RCC 7860 (cell line): ENCODE results near the gene FSD1L.
"Not testable (repeated sequence)": the region's sequence is repeated elsewhere in the genome, so short reads cannot be mapped to it uniquely, and the experiment has no call there.

ENCODE experiments used
- DNase-seq: peaks from one replicate; pipeline ENCODE4 v3.0.0-alpha.2; 2015; ENCODE audit warnings: low spot score
- FAIRE-seq: peaks from 2 replicates; lab custom pipeline; 2012; peaks lifted over from hg19 to GRCh38; lab: Jason Lieb, UNC

The FSD1L gene

DNA sequence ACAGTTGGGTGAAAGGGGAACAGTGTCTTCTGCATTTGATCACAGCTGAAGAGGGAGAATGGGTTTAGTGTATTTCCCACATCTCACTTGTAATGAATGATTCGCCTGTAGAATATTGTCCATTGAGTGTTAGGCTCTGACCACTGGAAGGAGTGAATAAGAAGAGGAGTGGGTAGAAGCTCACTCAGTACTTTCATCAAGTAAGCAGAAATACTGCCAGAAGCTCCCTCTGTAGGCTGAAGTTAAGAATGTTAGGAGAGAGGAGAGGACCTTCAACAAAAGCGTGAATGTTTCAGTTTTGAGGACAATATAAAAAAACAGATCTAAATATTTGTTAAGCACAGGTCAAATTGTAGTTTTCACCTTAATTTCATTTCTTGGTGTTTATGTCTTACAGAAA is 27.5 kb downstream of the FSD1L start:
- FAIRE-seq (no peak), DNase-seq (no peak)

DNA sequence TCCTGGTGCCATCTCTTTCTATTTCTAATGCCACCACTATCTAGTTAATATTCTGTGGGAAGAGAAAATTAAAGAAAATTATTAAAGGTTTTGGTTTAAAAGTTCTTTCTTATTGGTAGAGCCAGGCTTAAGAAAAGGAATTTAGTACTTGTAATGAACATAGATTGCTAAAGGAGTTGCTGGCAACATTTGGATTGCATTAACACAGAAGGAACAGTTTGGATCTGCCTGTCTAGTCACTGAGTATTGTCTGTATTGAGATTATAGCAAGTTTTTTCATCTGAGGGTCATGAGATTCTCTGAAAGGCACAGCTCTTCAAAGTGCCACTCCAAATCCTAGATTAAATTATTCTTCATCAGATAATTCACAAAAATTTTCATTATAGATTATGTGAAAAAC is 32.0 kb downstream of the FSD1L start:
- DNase-seq (no peak), FAIRE-seq (no peak)

DNA sequence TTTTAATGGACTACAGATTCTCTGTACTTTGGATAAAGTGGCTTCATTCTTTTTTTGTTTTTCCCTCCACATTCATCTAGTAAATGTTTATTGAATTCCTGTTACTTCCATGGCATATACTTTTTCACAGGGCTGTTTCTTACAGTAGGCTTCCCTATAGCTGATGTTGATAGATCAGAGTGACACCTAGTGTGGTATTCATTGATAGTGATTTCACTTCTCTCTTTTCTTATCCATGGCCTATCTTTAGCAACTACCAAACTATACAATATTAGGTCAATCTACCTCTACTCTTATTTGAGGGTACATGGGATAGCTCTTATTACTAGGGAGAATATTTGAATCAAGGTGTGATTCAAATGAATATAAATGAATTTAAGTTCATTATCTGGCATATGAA is 35.8 kb downstream of the FSD1L start:
- FAIRE-seq (no peak), DNase-seq (no peak)

DNA sequence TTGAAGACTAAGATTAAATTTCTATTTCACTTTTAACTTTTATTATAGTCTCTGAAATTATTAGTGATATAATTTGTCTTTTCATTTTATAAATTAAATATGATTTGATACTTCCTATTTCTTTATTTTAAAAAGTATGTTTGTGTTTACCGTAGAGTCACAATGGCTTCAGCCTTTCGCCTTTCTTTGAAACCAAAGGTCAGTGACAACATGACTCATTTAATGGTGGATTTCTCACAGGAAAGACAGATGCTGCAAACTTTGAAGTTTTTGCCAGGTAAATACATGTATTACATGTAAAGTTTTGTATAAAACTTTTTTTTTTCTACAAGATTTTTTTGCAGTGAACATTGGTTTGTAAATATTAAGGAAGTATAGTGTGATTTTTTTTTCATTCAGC is 36.4 kb downstream of the FSD1L start:
- FAIRE-seq (peak; percentile 71), DNase-seq (no peak)

DNA sequence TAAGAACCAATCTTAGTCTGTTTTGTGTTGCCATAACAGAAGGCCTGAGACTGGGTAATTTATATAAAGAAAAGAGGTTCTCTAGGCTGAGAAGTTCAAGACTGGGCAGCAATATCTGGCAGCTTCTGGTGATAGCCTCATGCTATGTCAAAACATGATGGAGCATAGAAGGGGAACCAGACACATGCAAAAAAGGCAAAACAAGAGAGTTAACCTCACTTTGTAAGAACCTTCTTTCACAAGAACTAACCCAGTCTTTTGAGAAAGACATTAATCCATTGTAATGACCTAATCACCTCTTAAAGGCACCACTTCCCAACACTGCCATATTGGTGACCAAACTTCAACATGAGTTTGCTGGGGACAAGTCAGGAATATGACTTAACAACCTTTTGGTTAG is 37.3 kb downstream of the FSD1L start:
- FAIRE-seq (no peak), DNase-seq (no peak)

DNA sequence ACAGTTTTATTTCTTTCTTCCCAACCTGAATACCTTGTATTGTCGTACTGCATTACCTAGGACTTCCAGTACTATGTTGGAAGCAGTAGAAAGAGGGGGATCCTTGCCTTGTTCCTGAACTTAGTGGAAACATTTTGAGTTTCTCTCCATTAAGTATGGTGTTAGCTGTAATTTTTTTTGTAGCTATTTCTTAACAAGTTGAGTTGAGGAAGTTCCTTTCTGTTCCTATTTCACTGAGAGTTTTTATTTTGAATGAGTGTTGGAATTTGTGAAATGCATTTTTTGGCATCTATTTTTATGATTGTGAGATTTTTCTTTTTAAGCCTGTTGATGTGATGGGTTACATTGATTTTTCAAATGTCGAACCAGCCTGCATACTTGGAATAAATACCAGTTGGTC is 49.0 kb downstream of the FSD1L start:
- no peak for FAIRE-seq
- no peak for DNase-seq

DNA sequence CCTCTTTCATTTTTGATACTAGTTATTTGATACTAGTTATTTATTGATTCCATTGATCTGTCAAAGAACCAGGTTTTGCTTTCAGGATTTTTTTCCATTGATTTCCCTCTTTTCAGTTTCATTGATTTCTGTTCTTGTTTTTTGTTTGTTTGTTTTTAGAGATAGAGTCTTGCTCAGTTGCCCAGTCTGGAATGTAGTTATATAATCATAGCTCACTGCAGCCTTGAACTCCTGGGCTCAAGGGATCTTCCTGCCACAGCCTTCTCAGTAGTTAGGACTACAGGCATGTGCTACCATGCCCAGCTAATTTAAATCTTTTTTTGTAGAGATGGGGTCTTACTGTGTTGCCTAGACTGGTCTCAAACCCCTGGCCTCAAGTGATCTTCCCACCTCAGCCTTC is 49.9 kb downstream of the FSD1L start:
- no peak for FAIRE-seq
- no peak for DNase-seq

DNA sequence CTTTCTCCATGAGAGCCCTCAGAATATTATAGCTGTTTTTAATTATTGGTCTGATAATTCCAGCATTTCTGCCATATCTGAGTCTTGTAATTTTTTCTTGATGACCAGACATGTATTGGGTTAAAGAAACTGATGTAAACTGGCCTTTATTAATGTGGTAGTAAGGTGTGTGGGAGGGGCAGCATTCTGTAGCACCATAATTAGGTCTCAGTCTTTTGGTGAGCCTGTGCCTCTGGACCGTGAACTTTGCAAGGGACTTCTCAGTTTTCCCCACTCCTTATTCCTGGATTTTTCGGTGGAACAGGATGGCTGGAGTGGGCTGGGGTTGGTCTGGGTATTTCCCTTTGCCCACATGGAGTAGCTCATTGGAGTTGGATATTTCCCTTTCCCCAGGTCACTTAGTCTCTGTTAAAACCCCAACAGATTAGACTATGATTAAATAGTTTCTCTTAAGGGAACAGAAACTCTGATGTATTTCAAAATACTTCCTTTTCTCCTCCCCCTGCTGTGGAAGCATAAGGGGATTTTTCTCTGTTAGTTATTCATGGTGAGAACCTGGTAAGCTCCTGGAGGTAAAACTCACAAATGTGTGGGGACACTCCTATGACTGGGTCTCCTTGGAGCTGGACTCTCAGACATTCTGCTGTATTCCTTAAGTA is 52.4 kb downstream of the FSD1L start:
- peak; percentile 53 for DNase-seq

DNA sequence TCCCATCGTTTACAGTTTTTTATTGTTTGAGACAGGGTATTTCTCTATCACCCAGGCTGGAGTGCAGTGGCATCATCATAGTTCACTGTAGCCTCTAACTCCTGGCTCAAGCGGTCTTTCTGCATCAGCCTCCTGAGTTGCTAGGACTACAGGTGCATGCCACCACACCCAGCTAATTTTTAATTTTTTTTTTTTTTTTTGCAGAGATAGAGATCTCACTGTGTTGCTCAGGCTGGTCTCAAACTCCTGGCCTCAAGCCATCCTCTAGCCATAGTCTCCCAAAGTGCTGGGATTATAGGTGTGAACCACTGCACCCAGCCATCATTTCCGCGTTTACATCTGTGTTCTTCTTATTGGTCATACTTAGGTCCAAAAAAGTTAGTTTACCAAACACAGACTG is 53.6 kb downstream of the FSD1L start:
- DNase-seq (no peak), FAIRE-seq (no peak)

More for the DNA sequence above, 52.4 kb downstream of the FSD1L start:
- FAIRE-seq = peak; percentile 64

DNA sequence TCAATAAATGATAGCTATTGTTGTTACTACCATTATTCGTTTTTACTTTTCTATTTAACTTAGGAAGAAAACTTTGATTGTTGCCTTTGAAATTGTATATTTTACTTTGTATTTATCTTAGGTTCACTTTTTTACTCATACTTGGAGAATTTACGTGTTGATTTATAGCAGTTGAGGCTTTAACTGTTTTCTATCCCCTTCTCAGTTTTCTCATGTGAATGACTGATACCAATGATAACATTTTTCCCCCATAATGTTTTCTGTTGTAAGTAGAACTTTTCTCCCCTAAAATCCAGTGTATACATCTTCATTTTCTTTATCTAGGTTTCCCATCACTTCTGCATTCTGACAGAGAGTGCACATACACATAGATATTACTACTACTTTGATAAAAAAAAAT is 54.4 kb downstream of the FSD1L start:
- FAIRE-seq (no peak), DNase-seq (no peak)

DNA sequence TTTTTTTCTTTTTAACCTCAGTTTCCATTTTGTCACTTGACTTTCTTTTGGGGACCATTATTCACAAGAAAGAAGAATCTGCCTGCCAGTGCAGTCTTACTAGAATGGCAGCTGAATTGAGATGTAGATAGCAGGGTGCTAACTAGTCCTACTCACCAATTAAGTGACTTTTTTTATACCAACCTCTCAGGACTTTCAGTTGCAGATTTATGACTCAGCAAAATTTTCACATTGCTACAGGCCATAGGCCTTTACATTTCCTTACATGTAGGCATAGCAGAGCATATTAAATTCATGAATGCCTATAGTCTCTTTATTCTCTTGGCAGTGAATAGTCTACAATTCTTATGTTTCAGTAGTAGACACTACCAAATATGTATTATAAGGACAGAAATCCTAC is 56.0 kb downstream of the FSD1L start:
- FAIRE-seq = no peak

DNA sequence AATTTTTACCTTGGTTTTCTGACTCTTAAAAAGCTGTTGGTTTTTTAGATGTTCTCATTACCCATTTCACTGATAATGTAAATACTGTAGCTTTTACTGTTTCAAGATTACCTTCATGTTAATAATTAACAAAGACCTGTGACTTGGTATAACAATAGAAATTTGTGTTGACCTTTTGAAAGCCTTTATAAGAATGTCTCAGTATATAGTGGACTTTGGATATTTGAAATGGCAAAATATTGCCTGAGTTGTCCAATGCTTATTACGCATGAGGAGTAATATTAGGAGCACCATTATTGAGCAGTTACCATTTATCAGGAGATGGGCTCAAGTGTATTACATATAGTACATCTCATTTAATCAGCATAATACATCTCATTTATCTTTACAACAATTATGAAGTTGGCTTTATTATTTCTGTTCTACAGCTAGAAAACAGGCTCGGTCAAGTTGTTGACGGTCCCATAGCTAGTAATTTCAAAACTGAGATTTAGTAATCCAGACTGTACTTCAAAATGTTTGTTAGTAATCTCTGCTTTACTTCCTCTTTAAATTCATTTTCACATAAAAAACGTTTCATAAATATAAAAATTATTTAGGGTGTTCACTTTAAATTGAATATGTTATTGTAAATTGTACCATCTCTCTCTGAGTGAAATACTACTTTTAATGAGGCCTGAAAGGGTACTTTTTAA is 59.4 kb downstream of the FSD1L start:
- DNase-seq (no peak), FAIRE-seq (peak; percentile 42)

More for the DNA sequence above, 56.0 kb downstream of the FSD1L start:
- DNase-seq = no peak

DNA sequence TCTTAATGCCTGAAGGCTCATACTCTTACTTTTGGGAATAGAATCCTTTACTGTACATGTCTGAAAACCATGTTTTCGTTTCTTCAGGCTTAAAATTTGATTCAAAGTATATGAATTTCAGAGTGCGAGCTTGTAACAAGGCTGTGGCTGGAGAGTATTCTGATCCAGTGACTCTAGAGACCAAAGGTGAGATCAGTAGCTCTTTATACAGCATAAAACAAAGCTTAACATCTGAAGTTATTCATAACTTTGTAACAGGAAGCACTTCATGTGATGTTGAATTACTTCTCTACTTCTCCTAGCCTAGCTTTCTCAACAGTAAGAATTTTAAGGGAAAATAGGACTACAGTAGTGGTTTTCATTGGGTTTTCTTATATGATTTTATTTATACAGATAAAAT is 60.7 kb downstream of the FSD1L start:
- FAIRE-seq (no peak), DNase-seq (no peak)

DNA sequence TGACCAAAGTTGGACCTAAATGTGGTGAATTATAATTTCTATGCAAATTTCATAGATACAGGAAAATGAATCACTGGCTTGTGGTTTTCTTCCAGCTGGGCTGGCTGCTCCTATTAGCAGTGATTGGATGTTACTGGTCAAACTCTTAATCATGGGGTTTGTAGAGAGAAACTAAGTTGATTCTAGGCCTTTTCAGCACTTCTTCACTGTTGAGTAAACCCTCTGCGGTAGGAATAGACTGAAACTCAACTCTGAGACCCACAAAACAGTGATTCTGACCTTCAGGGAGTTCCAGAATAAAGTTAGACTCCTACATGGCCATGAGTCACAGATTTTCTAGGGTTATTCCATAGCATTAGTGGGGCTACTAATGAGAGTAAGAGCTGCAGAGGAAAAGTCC is 62.2 kb downstream of the FSD1L start:
- DNase-seq (peak; percentile 34), FAIRE-seq (no peak)

DNA sequence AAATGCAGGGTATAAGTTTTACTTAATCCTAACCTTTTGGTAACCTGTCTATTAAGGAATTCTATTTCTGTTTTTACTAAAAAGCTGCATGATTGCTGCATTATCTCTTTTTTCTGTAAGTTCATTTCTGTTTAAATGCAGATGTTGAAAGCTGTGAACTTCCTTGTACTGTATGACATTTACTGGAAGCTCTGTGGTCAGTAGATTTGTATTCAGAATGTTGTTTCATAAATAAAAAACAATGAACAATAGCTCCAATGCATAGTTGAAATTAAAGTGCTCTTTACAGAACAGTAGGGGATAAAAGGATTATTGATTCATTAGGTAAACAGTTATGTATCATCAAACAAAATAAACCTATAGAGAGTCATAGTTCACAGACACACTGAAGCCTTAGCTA is 63.6 kb downstream of the FSD1L start:
- FAIRE-seq = no peak

DNA sequence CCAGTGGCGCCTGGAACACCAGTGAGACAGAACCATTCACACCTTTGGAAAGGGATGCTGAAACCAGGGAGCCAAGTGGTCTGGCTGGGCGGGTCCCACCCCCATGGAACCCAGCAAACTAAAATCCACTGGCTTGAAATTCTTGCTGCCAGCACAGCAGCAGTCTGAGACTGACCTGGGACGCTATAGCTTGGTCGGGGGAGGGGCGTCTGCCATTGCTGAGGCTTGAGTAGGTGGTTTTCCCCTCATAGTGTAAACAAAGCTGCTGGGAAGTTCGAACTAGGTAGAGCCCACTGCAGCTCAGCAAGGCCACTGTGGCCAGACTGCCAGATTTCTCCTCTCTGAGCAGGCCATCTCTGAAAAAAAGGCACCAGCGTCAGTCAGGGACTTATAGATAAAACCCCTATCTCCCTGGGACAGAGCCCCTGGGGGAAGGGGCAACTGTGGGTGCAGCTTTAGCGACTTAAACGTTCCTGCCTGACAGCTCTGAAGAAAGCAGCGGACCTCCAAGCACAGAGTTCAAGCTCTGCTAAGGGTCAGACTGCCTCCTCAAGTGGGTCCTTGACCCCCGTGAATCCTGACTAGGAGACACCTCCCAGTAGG is 68.1 kb downstream of the FSD1L start:
- DNase-seq = no peak
- FAIRE-seq = no peak

More for the DNA sequence above, 63.6 kb downstream of the FSD1L start:
- DNase-seq = no peak

DNA sequence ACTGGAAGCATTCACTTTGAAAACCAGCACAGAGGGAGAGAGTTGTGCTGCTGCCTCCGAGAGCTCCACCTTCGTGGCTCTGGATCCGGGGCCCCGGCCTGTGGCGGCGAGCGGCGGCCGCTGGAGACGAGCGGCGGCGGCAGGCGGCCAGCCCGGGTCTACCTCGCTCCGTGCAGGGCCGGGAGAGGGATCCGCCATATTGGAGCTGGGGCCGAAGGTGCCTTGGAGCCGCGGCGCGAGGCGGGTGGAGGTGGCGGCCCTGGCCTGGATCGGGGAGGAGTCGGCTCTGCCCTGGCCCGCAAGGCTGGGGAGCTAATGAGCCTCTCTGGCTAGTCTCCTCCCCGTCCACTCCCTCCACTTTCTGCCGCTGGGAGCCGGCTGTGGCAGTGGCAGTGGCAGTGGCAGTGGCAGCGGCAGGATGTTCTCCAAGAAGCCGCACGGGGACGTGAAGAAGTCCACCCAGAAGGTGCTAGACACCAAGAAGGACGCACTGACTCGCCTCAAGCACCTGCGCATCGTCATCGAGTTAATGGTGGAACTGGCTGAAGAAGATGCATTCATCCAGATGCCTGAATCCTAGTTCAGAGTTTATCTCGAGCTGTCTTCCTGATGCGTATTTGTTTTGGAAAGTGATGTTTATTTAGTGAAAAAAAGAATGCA is 72.0 kb downstream of the FSD1L start:
- not testable (repeated sequence) for DNase-seq, FAIRE-seq

DNA sequence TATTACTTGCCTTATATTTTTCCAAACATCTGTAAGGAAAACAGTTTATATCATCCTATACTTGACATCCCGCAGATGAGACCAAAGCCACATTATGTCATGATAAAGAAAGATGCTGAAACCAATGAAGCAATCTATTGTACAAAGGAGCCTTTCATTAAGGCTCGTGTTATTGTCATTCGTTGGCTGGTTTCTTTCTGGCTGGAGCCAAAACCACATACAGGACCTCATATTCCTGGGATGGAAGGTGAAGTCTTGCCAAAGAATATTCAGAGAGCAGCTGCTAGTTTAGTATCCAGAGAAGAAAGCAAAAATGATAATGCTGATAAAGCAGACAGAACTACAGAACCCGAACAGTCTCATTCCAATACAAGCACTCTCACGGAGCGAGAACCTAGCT is 73.2 kb downstream of the FSD1L start:
- not testable (repeated sequence) for FAIRE-seq, DNase-seq

DNA sequence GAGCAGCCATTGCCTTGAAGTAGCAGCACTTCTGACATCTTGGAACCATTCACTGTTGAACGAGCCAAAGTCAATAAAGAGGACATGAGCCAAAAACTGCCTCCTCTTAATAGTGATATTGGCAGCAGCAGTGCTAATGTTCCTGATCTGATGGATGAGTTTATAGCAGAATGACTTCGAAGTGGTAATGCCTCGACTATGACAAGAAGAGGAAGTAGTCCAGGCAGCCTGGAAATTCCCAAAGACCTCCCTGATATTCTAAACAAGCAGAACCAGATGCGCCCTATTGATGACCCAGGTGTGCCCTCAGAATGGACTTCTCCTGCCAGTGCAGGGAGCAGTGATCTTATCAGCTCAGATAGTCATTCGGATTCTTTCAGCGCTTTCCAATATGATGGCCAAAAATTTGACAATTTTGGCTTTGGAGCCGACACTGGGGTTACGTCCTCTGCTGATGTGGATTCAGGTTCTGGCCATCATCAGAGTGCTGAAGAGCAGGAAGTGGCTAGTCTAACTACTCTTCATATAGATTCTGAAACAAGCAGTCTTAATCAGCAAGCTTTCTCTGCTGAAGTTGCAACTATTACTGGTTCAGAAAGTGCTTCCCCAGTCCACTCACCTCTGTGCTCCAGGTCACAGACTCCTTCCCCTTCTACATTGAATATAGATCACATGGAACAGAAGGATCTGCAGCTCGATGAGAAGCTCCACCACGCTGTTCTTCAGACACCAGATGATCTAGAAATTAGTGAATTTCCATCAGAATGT is 75.0 kb downstream of the FSD1L start:
- not testable (repeated sequence) for FAIRE-seq, DNase-seq

DNA sequence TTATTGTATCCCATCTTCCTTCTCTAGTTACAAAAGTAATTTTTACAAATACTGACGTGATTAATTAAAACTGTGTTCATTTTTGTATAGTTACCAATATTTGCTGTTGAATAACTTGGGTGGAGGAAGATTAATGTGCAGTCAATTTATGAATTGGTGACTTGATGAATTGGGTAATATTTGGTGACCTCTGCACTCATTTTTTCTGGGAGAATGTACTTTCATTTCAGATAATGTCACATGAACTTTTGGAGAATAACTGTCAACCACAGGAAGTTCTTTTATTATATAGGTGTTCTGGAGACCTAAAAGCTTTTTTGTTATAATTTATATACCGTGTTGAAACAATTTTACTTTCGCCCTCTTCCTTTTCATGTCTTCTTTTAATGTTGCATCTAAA is 83.7 kb downstream of the FSD1L start:
- no peak for FAIRE-seq
- DNase-seq = no peak
